NCI-H748 (cell line): ENCODE data around the gene IL21.

Experiments
- DNase-seq: peaks from one replicate; lab custom pipeline; 2025; ENCODE audit not compliant: unreplicated experiment; lab: John Stamatoyannopoulos, UW

IL21 gene

GRCh38 chr4:122635205-122635604 is 14.3 kb upstream of the IL21 start:
- DNase-seq: no peak

- DNase-seq: no peak
Observed at GRCh38 chr4:122633211-122633610, 12.3 kb upstream of the IL21 start.

GRCh38 chr4:122632396-122633143 is 11.7 kb upstream of the IL21 start:
- peak; percentile 72 for DNase-seq

GRCh38 chr4:122625156-122625555 is 4.3 kb upstream of the IL21 start:
- no peak for DNase-seq

GRCh38 chr4:122624205-122624604 is 3.3 kb upstream of the IL21 start:
- no peak for DNase-seq

- DNase-seq: no peak
Observed at GRCh38 chr4:122623637-122624166, 2.8 kb upstream of the IL21 start.

DNA sequence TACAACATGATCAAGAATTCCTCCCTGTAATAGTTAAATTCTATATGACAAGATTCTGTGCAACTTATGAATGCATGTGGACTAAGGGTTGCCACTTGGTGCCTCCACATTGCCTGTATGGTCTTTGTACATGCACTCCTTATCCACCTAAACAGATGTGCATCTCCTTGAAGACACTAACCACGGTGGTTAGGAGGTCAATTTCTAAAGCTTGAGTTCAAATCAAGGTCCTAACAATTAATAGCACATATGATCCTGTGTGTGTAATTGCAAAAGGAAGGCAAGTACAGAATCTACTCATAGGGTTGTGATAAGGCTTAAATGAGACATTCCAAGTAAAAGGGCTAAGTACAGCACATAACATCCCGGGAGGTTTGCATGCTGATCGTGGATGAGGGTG is 1.5 kb upstream of the IL21 start:
- DNase-seq: no peak

DNA sequence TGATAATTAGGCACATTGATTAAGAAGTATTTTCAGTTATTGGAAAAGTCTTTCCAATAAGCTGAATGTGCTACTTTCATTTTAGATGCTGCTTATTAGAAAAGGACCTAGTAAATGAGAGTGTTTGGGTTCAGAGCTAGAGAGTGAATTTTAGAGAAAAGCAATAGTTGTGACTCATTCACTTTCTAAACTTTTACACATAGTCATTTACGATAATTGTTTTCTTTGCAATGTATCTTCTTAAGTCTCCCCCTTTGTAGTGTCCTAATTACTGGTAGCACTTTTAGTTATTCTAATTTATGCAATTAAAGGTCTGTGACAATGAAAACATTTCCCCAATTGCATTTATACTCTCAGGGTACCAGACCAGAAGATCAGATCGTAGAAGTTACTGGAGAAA is 1.3 kb downstream of the IL21 start:
- no peak for DNase-seq

GRCh38 chr4:122617597-122618593 is 3.0 kb downstream of the IL21 start:
- peak; percentile 3 for DNase-seq

DNA sequence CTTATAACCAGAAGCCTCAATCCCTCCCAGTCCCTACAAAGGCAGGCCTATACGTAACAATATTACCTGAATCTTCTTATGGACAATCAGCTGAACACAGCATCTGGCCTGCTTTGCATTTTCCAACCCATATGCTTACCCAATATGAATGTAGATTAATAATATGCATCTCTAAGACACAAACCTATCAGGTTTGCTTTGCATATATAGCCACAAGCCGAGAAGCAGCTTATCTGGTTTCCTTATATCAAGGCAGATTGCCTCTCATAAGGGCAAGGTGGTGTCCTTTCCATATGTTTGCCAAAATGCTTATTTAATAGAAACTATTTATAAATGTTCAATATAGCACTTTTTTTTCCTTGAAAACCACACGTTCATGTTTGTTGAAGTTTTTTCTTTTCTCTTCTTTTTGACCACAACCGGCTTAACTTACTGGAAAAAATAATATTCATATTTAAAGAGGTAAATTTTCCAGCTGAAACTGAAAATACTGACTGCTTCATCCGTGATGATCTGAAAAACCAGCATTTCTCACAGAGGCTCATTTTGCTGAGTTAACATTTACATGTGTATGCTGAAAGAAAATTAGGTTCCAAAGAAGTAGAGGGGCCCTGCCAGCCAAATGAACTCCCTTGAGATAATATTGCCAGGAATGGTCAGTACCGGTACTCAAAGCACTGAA is 3.8 kb downstream of the IL21 start:
- DNase-seq: no peak

DNA sequence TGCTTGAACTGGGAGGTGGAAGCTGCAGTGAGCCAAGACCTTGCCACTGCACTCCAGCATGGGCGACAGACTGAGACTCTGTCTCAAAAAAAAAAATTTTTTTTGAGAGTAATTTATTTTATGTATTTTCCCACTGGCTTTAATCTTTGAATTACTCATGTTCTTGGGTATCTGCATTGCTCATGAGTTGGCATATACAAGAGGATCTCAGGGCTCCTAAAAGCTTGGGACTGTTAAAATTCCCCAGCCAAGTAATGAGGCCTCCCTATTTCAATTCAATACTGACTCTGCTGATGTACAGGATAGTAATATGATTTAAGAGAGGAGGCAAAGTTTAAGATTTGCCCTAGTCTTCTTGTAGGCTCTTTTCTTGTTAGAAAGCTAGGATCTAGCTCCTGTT is 6.2 kb downstream of the IL21 start:
- DNase-seq: no peak

DNA sequence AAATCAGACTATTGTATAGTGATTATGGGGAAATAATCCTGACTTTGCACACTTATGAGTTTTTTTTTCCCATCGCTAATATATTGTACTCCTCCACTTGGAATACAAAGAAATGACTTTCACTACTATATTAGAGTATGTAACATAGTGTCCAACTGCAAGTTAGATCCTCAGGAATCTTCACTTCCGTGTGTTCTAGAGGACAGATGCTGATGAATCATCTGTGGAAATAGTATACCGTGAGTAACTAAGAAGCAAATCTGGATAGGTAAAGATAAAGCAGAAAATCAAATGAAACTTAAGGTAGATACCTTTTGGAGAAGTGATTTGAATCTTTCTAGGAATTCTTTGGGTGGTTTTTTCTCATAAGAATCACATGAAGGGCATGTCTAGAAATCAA is 8.3 kb downstream of the IL21 start:
- no peak for DNase-seq

DNA sequence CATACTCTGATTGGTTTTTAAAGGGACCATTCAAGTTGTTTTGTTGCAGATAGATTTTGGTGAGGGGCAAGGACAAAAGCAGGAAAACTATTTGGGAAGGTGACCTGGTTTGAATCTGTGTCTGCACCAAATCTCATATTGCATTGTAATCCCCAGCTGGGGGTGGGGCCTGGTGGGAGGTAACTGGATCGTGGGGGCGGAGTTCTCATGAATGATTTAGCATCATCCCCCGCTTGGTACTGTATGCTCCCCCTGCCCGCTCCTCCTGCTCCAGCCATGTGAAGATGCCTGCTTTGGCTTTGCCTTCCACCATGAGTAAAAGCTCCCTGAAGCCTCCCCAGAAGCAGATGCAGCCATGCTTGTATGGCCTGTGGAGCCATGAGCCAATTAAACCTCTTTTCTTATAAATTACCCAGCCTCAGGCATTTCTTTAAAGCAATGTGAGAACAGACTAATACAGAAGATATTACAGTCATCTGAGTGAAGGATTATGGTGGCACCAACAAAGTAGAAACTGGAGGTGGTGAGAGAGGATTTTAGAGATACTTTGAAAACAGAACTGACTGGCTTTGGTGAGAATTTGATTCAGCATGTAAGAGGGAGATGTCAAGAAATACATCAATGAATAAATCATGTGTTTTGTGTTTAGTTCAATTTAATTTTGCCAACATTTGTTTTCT is 14.4 kb downstream of the IL21 start:
- peak; percentile 2 for DNase-seq

DNA sequence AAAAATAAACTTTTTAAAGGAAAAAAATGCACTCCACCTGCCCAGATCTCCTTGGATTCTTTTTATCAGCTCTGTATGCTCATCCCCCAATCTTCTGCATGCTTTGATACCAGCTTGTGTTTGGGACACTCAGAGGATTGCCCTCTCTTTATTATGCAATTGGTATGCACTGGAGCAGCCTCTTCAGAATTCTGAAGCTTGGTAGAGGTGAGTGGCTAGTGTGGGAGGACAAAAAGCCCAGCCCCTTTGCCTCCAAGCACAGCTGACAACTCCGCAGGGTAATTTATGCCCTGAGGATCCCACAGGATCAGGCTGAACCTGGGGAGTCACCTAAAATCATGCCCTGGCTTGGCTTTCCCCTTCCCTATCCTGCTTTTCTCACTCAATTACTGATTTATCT is 16.7 kb downstream of the IL21 start:
- no peak for DNase-seq

DNA sequence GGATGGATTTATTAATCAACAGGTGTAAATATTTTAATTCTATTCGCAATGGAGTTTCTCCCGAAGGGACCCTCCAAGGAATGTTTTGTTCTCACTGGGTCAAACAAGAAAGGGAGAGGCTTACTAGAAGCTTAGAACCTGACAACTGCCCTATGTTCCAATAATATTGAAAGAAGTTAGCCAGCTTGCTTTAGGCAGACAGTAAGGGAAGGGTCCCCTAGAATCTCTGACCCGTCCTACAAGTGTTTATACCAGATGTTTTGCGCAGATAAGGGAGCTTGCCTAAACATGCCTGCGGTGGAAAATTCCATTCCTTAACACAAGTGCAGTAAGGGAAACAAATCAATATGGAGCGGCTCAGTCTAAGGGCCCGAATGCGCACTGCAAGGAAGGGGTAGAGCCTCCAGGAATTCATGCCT is 17.7 kb downstream of the IL21 start:
- DNase-seq: no peak

GRCh38 chr4:122602277-122603142 is 18.4 kb downstream of the IL21 start:
- peak; percentile 21 for DNase-seq

GRCh38 chr4:122591196-122591595 is 29.7 kb downstream of the IL21 start:
- no peak for DNase-seq

DNA sequence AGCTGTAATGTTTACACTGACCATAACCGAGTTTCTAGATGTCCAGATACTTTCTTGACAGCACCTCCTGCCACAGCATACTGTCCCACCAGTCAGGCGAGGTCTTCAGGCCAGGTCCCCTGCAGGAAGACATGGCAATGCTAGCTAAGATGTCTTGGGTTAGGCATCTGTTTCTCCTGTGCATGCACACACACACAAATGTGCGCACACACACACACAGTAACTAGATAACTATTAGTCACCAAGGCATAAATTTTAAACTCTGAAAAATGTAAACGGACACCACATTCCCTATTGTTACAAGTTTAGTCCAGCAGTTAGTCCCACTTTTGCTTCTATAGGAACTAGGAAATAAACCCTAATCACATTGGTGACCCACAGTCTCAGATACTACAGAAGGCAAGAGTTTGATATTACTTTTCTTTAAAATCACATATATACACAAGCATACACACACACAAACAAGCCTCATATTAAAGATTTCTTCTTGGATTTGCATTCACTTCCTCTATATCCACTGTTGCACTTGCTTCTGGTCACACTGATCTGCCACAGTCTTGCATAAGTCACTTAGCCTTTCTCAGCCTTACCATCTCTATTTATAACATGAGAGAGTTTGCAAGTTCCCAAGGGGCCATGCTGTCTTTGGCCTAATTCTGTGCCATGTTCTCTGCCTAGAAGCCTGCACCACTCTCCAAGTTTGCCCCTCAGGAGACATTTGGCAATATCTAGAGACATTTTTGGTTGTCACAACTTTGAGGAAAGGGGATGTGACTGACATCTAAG is 32.2 kb downstream of the IL21 start:
- DNase-seq: no peak

DNA sequence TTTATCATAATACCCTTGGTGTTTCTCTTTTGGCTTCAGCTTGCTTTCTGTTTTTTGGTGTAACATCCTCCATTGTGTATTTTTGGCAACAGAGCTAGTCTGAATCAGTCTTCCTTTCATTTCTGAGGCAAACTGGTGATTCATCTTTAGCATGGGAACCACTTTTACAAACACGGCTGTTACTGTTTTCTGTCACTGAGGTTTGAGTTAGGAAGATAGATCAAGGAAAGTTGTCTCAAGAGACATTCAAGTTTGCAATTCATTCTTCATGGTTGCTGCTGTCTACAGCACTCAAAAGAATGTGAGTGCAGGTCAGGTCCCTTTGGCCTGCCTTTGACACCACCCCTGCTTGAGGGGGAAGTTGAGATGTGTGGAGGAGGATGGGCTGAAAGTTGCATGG is 36.3 kb downstream of the IL21 start:
- DNase-seq: no peak
